ENCODE results near the gene SLC41A3.
"Not testable (repeated sequence)": the region's sequence is repeated elsewhere in the genome, so short reads cannot be mapped to it uniquely, and the experiment has no call there.

Gene SLC41A3

DNA sequence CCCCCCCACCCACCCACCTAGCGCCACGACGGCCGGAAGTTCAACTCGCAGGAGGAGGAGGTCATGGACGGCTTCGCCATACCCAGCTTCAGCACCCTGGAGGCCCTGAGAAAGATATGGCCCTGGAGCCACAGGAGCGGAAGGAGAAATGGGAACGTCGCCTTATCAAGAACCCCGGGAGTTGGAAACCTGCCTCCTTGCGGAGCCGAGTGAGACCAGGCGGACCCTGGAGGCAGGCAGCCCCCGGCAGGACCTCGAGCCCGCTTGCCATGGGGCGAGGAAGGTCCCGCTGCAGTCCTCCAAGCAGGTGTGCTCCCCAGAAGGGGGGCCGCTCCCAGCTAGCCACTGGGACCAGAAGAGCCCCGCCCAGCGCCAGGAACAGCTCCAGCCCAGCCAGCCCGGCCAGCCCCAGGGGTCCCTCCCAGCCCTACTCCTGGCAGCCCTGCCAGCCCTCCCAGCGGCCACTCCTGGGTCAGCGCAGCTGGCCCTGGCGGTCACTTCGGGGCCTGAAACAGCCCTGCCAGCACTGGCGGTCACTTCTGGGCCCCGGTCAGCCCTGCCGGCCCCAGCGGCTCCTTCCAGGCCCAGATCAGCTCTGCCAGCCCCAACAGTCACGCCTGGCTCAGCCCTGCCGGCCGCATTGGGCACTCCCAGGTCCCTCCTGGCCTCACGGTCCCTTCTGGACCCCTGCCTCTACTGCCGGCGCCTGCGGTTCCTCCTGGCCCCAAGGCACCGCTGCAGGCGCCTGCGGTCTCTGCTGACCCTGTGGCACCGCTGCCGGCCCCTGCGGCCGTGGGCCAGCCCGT, 125.2 kb downstream of the SLC41A3 start:
- no peak for TF ChIP-seq ZFX (IDR thresholded peaks at IDR 0.05)
- TF ChIP-seq, protein P1, sequence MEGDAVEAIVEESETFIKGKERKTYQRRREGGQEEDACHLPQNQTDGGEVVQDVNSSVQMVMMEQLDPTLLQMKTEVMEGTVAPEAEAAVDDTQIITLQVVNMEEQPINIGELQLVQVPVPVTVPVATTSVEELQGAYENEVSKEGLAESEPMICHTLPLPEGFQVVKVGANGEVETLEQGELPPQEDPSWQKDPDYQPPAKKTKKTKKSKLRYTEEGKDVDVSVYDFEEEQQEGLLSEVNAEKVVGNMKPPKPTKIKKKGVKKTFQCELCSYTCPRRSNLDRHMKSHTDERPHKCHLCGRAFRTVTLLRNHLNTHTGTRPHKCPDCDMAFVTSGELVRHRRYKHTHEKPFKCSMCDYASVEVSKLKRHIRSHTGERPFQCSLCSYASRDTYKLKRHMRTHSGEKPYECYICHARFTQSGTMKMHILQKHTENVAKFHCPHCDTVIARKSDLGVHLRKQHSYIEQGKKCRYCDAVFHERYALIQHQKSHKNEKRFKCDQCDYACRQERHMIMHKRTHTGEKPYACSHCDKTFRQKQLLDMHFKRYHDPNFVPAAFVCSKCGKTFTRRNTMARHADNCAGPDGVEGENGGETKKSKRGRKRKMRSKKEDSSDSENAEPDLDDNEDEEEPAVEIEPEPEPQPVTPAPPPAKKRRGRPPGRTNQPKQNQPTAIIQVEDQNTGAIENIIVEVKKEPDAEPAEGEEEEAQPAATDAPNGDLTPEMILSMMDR (conservative IDR thresholded peaks at IDR 0.05) = no peak
- no peak overlapping the region for H3K27ac ChIP-seq

DNA sequence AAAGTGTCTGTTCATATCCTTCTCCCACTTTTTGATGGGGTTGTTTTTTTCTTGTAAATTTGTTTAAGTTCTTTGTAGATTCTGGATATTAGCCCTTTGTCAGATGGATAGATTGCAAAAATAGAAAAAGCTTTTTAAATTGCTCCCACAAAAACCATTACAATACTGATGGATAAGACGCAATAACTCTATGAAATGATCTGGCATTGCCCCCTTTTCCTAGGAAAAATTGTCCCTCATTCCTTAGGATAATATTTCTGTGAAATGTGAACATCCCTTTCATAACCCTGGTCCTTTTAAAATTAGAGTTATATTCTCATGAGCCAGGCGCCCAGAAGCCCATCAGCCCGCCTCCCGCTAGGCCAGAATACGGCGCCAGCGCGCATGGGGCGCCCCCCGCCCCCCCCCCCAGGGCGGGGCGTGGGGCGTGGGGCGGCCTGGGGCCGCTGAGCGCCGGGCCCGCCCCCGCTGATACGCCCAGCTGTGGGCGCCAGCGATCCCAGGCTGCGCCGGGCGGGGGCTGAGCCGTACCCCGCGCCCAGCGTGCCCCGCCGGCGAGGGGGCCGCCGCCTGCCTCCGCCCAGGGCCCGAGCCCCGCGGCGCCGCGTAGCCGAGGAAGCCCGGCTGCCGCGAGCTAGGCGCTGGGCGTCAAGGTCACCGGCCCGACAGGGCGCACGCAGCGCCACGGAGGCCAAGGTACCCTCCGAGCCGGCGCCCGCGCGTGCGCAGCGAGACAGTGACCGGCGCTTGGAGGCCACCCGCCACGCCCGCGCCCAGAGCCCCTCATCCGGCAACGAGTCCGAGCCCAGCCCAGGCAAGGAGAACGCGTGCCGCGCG, 126.0 kb downstream of the SLC41A3 start:
- no peak overlapping the region for H3K27ac ChIP-seq
- no peak for TF ChIP-seq ZFX (IDR thresholded peaks at IDR 0.05)
- TF ChIP-seq, protein P1 (conservative IDR thresholded peaks at IDR 0.05) = no peak

DNA sequence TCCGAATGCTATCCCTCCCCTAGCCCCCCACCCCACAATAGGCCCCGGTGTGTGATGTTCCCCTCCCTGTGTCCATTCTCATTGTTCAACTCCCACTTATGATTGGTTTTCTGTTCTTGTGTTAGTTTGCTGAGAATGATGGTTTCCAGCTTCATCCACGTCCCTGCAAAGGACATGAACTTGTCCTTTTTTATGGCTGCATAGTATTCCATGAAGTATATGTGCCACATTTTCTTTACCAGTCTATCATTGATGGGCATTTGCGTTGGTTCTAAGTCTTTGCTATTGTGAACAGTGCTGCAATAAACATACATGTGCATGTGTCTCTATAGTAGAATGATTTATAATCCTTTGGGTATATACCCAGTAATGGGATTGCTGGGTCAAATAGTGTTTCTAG, 126.9 kb downstream of the SLC41A3 start:
- H3K27ac ChIP-seq = not testable (repeated sequence)

All from C4-2B (cell line).